Breast epithelium (tissue), 3 donors: Measurements from ENCODE around the gene SLA2.

Experiments
- POLR2A ChIP-seq: fragments of 450-650 bp; IDR thresholded peaks from one replicate; pipeline ENCODE4 v1.6.1; 2016; ENCODE audit warnings: antibody characterized with exemption, mild to moderate bottlenecking, moderate library complexity
- POLR2AphosphoS5 ChIP-seq, 3 donors: sonication (generic); formaldehyde crosslinking; IDR thresholded peaks; one replicate each; pipeline ENCODE4 v1.6.1; 2017; ENCODE audit warnings: antibody characterized with exemption in 3 of 3
- TF ChIP-seq, protein P1 (sequence below), 3 donors: fragments of 450-650 bp; IDR thresholded peaks; one replicate each; pipeline ENCODE4 v1.5.1; 2016 to 2017; ENCODE audit warnings: antibody characterized with exemption in 3 of 3, mild to moderate bottlenecking in 3 of 3, moderate library complexity in 3 of 3

DNA sequence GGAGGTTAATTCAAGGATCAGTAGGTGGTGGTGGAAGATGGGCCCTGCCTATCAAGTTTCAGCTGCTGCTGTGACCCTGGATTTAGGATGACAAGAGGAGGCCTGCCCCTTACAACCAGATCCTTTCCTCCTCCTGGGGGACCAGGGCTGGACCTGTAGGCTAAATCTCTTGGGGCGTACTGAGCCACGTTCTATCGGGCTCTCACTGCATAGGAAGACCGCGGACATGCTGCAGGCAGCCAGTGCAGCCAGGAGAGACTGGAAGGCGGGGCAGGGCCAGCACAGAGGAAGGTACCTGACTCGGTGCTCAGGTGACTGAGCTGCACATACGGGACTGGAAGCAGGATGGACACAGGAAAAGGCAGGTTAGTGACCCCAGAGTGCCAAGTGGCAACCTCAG lies 8.5 kb upstream of the SLA2 start:
- TF ChIP-seq POLR2AphosphoS5 (IDR thresholded peaks at IDR 0.05) (no peak), POLR2A (no peak)
- TF ChIP-seq, protein P1, sequence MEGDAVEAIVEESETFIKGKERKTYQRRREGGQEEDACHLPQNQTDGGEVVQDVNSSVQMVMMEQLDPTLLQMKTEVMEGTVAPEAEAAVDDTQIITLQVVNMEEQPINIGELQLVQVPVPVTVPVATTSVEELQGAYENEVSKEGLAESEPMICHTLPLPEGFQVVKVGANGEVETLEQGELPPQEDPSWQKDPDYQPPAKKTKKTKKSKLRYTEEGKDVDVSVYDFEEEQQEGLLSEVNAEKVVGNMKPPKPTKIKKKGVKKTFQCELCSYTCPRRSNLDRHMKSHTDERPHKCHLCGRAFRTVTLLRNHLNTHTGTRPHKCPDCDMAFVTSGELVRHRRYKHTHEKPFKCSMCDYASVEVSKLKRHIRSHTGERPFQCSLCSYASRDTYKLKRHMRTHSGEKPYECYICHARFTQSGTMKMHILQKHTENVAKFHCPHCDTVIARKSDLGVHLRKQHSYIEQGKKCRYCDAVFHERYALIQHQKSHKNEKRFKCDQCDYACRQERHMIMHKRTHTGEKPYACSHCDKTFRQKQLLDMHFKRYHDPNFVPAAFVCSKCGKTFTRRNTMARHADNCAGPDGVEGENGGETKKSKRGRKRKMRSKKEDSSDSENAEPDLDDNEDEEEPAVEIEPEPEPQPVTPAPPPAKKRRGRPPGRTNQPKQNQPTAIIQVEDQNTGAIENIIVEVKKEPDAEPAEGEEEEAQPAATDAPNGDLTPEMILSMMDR (IDR thresholded peaks at IDR 0.05), result no peak
